GM12874 (cell line): ENCODE results near the gene TASOR2.

Experiments used
- CTCF ChIP-seq: IDR thresholded peaks from 2 replicates; pipeline ENCODE4 v1.5.1; 2011; ENCODE audit warnings: low read depth, mild to moderate bottlenecking, control low read depth, low read length, moderate library complexity; ENCODE audit not compliant: insufficient read depth

TASOR2 gene

GRCh38 chr10:5641501-5641900, 43.1 kb upstream of the TASOR2 start:
- no peak for TF ChIP-seq CTCF

GRCh38 chr10:5643346-5644067, 41.1 kb upstream of the TASOR2 start:
- no peak for TF ChIP-seq CTCF

GRCh38 chr10:5644930-5645329, 39.7 kb upstream of the TASOR2 start:
- no peak for TF ChIP-seq CTCF

GRCh38 chr10:5645375-5645774, 39.3 kb upstream of the TASOR2 start:
- TF ChIP-seq CTCF, result no peak

GRCh38 chr10:5645944-5646617, 38.6 kb upstream of the TASOR2 start:
- no peak for TF ChIP-seq CTCF

GRCh38 chr10:5647507-5648240, 37.0 kb upstream of the TASOR2 start:
- TF ChIP-seq CTCF, result no peak

- no peak for TF ChIP-seq CTCF
Measured at GRCh38 chr10:5648494-5649457, 35.9 kb upstream of the TASOR2 start.
